Measurements from ENCODE around the gene TTYH3.
"Not testable (repeated sequence)": the region's sequence is repeated elsewhere in the genome, so short reads cannot be mapped to it uniquely, and the experiment has no call there.

Gene TTYH3, protein sequence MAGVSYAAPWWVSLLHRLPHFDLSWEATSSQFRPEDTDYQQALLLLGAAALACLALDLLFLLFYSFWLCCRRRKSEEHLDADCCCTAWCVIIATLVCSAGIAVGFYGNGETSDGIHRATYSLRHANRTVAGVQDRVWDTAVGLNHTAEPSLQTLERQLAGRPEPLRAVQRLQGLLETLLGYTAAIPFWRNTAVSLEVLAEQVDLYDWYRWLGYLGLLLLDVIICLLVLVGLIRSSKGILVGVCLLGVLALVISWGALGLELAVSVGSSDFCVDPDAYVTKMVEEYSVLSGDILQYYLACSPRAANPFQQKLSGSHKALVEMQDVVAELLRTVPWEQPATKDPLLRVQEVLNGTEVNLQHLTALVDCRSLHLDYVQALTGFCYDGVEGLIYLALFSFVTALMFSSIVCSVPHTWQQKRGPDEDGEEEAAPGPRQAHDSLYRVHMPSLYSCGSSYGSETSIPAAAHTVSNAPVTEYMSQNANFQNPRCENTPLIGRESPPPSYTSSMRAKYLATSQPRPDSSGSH

DNA sequence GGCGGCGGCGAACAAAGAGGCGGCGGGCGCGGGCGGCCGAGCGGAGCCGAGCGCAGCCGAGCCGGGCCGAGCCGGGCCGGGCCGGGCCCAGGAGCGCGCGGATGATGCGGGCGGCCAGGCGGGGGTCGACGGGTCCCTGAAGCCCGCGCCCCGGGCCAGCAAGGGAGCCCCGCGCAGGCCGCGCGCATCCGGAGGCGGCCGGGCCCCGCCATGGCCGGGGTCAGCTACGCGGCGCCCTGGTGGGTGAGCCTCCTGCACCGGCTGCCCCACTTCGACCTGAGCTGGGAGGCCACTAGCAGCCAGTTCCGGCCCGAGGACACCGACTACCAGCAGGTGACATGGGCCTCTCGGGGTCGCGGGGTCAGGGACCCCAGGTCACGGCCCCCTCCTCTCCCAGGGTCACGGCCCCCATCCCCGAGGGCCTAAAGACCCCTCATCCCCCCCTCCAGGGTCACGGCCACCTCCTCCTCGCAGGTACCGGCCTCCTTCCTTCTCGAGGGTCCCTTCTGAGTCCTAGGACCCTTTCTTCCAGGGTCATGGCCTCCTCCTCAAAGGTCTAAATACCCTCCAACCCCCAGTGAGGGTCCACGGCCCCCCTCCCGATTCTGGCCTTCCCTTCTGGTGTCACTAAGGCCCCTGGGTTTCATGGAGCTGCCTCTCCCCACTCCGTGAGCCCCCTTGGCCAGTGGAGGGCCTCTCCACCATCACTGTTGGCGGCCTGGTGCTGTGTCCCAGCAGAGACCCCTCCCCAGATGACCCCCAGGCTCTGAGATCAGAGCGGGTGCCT lies at the start of gene TTYH3:
TSS of gene TTYH3 (plus strand) at position 41 of the 787 bp plus-strand sequence. CDS start at position 211, 170 bp downstream.
- no peak for DNase-seq

DNA sequence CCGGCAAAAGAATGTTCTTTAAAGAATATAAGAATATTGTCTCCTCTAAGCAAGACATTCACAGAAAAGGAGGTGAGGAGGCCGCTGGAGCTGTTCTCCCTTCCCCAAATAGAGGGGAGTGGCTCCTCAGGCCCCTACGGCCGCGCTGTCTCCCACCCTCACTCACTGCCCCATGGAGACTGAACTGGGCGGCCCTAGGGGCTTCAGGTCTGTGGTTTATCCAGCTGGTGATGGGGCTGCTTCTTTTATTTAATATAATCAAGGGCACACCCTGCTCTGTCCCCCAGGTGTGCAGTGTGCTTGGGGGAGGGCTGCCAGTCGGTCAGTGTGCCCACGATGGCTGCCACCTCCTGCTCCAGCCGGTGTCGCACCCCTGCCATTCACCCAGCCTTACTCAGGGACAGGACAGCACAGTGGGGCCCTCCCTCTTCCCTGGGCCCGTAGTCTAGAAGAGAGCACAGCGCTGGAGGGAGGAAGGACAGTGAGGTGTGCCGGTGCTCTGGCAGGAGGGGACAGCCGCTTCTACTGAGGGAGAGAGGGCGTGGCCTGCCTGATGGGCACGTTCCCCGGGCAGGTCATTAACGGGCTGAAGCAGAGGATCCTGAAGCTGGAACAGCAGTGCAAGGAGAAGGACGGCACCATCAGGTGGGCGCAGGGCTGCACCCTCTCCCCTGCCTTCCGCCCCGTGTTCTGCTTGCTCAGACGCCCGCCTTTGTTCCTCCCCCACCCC lies 49.6 kb upstream of the TTYH3 start:
- DNase-seq: no peak

DNA sequence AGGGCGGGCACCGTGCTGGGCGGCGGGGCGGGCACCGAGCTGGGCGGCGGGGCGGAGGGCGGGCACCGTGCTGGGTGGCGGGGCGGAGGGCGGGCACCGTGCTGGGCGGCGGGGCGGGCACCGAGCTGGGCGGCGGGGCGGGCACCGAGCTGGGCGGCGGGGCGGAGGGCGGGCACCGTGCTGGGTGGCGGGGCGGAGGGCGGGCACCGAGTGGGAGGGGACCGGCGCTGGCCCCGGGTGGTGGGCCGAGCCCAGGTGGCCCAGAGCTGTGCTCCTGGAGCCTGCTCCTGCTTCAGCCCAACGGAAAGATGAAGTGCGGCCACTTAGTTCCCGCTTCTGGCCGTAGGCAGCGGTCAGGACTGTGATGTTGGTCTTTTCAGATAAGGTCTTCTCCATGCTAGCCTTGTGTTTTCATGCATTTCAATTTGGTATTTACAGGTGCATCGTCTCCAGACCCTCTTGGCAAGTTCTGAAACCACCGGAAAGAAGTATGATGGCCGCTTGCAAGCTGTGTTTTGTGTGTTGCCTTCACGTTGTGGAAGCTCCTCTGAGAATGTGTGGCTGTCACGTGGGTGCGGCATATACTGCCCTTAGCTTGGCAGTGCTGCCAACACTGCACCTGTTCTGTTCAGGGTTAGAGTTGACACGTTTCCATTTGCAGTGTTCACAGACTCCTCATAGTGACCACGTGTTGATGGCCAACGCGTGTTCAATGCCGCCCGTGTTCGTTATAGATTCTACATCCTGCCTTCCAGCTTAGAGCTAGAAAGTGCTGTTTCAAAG lies 47.8 kb upstream of the TTYH3 start:
- no peak for DNase-seq

DNA sequence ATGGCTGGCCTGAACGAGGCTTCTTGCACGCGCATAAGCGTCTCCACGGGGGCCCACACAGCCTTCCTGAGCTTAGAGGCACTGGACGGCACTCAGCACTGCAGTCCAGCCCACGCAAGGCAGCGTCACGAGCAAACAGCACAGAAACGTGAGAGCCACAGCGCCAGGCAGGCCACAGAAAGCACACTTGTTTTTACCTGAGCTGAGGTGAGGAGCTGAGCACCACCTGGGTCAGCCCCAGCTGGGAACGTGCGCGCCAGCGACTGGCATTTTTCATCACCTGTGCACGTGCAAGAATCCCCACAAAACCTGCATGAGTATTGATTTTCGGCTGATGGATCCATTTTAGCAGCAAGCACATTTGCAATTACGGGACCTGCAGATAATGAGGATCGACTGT lies 46.3 kb upstream of the TTYH3 start:
- no peak for DNase-seq

DNA sequence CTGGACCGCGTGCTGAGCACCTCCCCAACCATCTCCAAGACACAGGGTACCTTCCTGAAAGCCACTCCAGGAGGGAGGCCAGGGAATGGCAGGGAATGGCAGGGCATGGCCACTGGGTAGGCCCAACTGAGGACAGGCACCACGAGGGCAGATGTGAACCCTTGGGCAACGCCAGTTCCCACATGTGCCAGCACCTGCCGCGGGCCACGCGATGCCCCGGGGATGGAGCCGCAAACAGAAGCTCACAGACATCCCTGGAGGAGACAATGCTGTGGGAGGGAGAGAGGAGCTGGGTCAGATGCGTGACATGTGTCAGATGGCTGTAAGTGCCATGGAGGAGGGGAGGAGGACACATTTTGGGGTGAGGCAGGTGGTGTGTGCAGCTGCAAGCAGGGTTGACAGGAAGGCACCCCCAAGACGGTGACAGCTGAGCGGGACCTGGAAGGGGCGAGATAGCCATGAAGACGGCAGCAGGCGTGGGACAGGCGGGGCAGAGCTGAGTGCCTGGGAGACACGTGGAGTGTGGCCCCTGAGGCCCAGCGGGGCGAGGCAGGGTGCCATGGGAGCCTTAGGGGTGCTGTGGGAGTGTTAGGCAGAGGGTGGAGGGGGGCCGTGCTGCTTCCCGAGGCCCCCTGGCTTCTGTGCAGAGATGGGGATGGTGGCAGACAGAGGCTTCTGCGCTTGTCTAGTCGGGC lies 45.3 kb upstream of the TTYH3 start:
- no peak for DNase-seq

DNA sequence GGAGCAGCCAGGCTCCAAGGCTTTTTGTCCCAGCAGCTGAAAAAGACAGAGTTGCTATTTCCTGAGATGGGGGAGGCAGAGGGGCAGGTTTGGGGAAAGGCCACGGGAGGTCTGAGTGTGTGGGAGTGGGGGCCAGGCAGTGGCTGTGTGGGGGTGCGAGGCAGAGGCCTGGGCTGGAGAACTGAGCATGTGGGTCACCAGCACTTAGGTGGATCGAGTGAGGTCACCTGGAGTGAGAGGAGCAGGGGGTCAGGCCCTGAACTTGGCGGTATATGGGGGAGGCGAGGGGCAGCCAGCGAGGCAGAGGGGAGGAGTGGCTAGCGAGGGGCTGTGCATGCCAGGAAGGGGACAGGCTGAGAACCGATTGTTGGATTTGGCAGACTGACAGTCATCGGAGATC lies 44.7 kb upstream of the TTYH3 start:
- DNase-seq: no peak

DNA sequence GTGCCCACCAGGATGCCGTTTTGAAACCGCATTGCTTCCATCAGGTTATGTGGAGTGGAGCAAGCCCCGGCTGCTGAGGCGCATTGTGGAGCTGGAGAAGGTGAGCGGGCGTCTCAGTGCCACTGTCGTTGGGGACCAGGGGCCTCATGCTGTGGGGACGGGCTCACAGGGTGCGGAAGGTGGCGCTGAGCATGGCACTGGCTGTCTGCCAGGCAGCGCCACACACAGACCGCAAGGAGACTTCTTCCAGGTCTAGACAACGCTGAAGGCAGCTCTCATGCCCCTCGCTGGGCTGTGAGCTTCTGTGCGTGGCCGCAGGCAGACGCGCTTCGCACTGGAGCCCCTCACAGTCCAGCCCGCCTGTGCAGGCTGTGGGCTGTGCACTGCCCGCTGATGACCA lies 44.0 kb upstream of the TTYH3 start:
- DNase-seq: no peak

DNA sequence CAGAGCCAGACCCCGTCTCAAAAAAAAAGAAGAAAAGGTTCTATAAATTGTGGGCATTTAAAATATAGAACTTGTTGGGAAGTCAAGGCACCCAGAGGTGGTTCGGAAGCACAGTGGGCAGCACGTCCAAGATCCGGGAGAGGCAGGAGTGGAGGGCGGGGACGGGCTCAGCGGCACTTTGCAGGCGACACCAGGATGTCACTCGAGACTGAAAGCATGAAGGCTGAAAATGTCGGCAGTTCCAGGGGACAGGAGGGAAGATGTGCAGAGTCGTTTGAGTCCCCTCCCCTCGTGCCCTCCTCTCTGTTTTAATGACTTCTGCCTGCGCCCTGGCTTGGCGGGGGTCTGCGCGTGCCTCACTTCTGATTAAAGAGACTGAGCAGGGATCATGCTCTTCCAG lies 42.4 kb upstream of the TTYH3 start:
- no peak for DNase-seq

DNA sequence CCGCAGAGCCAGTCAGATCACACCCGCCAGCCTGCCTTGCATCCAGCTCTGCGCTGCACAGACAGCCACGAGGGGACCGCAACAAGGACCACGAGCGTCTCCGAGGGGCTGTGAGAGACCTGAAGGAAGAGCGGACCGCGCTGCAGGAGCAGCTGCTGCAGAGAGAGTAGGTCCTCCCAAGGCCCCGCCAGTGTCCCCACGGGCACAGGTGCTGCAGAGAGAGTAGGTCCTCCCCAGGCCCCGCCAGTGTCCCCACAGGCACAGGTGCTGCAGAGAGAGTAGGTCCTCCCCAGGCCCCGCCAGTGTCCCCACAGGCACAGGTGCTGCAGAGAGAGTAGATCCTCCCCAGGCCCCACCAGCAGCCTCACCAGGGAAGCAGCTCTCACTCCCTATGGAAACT lies 41.8 kb upstream of the TTYH3 start:
- DNase-seq: not testable (repeated sequence)

DNA sequence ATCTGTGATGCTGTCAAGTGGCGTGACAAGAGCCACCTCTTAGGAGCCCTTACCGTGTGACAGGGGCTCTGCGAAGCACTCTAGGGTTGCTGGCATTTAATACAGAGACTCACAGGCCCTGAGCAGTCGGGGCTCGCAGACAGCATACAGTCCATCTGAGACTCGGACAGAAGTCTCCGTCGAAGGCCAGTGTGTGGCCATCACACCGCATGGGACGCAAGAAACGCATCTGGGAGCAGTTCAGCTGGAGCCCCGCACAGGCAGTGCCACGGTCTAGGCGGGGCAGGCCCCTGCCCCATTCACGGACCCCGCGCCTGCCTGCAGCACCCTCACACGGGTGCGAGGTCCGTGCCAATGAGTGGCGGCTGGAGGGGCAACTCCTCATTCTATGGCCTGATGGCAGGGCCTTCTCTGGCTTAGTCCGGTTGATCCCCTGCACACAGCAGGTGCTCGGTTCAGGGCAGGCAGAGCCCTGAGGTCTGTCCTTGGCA lies 39.4 kb upstream of the TTYH3 start:
- DNase-seq: no peak

DNA sequence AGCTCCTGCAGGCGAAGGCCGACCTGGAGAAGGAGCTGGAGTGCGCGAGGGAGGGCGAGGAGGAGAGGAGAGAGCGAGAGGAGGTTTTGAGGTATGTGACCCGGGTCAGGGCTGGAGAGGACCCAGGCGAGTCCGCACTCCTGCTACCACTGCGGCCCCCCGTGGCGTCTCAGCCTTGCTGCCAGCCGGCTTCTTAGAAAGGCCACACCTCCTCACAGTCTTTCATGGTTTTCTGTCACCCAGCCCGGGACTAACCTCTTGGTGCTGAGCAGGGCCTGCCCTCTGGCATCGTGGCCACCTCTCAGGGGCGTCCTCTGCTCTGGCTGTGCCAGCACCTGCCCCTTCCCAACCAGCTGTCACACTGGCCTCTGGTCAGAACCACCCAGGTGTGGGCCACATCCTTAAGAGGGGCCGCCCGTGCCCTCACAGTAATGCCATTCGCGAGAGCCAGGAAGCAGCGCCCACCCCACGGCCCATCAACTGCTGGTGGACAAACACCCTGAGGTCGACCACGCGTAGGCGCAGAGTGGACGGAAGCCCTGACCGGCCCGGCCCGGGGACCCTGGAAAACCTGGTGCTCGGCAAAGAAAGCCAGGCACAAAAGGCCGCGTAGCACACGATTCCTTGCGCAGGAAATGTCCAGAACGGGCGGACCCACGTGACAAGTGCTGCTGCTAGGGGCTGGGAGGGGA lies 38.6 kb upstream of the TTYH3 start:
- DNase-seq: no peak

DNA sequence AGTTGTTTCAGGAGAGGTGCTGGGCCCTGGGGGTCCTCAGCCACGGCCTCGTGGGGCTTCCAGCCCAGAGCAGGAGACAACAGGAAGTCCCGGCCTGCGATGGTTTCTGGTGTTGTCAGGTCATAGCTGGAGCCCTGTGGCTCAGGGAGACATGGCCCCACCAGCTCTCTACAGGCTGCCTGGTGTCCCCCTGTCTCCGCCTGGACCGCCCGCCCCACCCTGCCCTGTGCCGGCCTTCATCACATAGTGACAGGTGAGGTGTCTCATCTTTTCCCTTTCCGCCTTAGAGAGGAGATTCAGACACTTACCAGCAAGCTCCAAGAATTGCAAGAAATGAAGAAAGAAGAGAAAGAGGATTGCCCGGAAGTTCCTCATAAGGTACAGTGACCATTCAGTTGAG lies 37.2 kb upstream of the TTYH3 start:
- DNase-seq: no peak

DNA sequence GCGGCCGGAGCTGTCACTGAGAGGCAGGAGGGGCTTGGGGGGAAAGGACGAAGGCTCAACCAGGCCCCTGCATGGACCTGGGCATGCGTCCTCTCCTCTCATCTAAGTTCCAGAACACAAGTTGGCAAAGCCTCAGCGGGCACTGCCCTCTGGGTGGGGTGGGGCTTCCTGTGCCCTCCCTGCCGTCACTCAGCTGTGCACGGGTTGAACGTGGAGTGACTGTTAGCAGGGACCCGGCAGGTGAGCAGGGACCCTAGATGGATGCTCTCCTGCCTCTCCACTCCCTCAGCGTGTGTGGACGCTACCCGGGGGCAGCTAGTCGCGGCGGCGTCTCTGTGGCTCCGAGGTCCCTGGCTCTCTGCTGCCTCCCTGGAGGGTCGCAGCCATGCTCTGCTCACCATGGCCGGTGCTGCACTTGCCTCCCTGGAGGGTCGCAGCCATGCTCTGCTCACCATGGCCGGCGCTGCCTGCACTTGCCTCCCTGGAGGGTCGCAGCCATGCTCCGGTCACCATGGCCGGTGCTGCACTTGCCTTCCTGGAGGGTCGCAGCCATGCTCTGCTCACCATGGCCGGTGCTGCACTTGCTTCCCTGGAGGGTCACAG lies 36.4 kb upstream of the TTYH3 start:
- no peak for DNase-seq

DNA sequence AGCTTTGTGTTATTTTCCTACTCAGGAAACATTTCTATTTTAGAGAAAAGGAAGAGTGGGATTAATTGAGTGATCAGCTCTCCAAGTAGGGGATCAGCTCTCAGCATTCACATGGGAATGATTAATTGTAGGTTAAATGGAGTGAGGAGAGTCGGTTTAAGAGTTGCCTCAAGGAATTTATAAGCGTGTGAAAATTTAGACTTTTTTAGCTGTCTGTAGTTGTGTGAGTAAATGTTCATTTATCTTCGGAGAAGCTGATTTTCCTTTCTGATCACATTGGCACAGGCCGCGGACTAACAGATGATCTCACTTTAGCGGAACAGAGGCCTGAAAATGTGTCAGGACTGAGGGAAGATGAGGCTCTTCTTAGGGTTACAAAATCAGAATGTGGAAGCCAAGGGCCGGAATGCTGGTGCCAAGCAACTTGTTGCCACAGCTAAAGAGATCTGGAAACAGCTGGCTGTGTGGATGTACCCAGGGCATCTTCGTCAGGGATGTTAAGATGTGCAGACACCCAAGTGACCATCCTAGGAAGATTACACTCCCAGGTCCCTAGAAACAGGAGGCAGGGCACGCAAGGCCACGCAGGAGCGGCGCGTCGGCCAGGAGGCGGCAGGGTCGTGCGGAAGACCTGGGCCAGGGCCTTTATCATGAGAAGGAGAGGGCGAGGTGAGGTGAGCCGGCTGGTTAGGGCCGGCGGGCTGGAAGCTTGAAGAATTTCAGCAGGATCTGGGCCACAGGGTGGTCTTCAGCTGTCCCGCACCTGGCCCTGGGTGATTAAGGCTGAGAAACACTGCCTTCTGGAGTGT lies 35.1 kb upstream of the TTYH3 start:
- DNase-seq: no peak

DNA sequence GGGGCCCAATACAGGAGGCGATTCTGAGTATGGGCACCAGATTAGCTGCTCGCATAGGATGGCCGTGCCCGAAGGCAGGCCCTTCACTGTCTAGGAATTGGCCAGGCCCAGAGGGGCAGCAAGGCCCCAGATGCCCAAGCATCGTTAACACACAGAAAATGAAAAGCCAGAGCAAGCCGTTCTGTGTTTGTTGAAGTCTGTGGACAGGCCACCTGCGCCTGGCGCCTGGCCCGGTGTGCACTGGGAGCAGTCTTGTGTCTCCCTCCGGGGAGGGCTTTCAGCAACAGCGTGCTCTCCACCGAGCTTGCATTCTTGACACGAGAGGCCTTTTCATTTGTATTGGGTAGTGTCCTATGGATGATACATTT lies 34.5 kb upstream of the TTYH3 start:
- no peak for DNase-seq

DNA sequence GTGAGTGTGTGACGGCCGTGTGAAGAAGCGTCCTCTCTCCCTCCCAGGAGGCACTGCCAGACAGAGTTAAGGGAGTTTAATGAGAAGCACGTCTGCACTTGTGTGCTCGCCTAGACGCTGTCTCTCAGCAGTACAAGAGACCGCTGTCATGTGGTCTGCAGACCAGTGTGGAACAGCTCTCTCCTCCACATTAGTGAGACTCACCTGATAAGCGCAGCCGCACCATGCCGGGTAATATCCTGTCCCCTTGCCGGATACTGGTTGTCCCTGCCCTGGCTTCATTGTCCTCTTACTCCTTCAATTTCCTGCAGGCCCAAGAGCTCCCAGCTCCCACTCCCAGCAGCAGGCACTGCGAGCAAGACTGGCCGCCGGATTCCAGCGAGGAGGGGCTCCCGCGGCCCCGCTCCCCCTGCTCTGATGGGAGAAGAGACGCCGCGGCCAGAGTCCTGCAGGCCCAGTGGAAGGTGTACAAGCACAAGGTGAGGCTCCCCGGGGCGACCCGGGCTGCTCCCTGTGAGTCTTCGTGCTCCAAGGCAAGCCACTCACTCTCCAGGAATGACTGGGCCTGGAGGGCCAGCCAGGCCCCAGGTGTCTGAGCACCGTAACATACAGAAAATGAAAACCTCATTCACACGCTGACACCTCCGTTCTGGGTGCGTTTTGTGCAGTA lies 33.5 kb upstream of the TTYH3 start:
- DNase-seq: no peak

DNA sequence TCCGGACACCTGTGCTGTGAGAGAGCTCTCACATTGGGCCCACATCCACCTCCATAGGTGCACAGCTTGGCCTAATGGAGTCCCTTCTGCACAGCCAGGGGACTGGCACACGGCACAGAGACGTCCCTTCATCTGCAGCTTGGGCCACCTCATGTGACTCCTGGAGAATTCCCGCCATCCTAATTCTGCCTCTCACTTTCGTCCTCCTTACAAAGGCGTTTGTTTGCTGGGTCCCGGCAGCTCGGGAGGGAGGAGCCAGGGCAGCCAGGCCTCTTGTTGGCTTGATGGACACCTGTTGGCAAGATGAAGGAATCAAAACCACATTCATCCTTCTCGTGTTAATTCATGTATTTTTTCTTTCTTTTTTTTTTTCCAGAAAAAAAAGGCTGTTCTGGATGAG lies 30.7 kb upstream of the TTYH3 start:
- no peak for DNase-seq

DNA sequence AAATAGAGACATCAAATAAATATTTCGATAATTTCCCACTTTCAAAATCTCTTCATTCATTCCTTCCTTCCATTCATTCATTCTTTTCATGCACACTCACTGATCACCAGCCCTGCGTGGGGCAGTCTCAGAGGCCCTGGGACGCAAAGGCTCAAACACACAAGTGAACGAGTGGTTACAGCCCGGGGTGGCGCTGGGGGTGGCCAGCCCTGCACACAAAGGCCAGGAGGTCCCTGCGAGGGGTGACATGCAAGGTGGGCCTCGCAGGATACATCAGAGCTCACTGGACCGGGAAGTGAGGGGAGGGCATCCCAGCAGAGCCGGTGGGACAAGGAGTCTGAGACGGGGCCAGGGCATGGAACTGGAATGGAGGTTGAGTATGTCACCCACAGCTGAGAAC lies 29.9 kb upstream of the TTYH3 start:
- no peak for DNase-seq

DNA sequence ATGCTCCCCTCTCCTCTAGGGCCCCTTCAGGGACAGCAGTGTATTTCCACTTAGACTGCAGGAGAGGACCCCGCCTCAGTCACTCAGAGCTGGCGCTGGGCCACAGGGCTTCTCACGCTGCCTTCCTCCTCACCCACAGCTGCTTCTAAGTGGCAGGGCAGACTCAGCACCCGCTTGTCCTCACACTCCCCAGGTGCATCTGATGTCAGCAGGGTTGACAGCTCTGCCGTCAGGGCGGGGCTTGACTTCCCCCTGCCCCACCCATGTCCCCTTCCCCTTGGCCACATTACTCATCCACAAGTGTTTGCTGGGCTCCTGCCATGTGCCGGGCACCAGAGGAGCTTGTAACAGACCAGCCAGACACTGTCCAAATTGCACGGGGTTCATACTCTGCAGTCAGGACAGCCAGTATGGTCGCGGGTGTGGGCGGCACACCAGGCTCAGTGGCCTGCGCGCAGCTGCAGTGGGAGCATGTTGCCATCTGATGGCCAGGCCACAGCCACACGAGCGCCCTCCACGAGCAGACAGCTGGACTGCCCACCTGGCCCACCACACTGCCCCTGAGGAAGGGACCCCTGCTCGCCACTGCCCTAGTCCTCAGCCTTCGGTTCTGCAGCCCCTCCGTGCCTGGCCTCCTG lies 29.3 kb upstream of the TTYH3 start:
- no peak for DNase-seq

All from stimulated activated CD4-positive, alpha-beta T cell treated with anti-CD3 and anti-CD28 coated beads, Interleukin-4, amount 100 ng/mL, for 1 hour (primary cell).